Small intestine (tissue), 7 donors: ENCODE measurements around the gene KIF5C. TPM values are rescaled to one million over a fixed set of nuclear protein-coding genes. Genes with fewer than 3 reads are reported as not detected.

ENCODE experiments used
- DNase-seq, 2 donors: peaks; one replicate each; pipeline versions ENCODE4 v3.0.0 to v3.0.0-alpha.2; 2013
- FAIRE-seq: peaks from 2 replicates; lab custom pipeline; 2012; peaks lifted over from hg19 to GRCh38; lab: Jason Lieb, UNC
- H3K27ac ChIP-seq, 3 donors: one replicate each; pipeline ENCODE4 v1.5.1; 2013; ENCODE audit warnings: low read length in 2 of 3, mild to moderate bottlenecking in 2 of 3, control low read depth in 1 of 3, inconsistent platforms in 1 of 3, low read depth in 1 of 3, moderate library complexity in 1 of 3
- H3K27me3 ChIP-seq, 3 donors: one replicate each; pipeline ENCODE4 v1.6.1; 2013; ENCODE audit warnings: low read length in 3 of 3, inconsistent platforms in 1 of 3; ENCODE audit not compliant: control insufficient read depth in 3 of 3, insufficient read depth in 3 of 3
- H3K36me3 ChIP-seq, 3 donors: one replicate each; pipeline ENCODE4 v1.6.1; 2013; ENCODE audit warnings: low read length in 3 of 3, inconsistent platforms in 1 of 3, low read depth in 1 of 3, mild to moderate bottlenecking in 1 of 3, moderate library complexity in 1 of 3; ENCODE audit not compliant: control insufficient read depth in 3 of 3, insufficient read depth in 2 of 3
- H3K4me1 ChIP-seq, 3 donors: one replicate each; pipeline ENCODE4 v1.6.1; 2013; ENCODE audit warnings: low read length in 2 of 3, inconsistent platforms in 1 of 3, low read depth in 1 of 3, mild to moderate bottlenecking in 1 of 3, moderate library complexity in 1 of 3; ENCODE audit not compliant: control insufficient read depth in 3 of 3, insufficient read depth in 2 of 3
- H3K4me3 ChIP-seq, 3 donors: one replicate each; pipeline ENCODE4 v1.5.1; 2013; ENCODE audit warnings: low read length in 3 of 3, control low read depth in 1 of 3, inconsistent platforms in 1 of 3, low read depth in 1 of 3, mild to moderate bottlenecking in 1 of 3, moderate library complexity in 1 of 3
- H3K9me3 ChIP-seq, 2 donors: one replicate each; pipeline ENCODE4 v1.6.1; 2013; ENCODE audit warnings: low read depth in 1 of 2, low read length in 1 of 2; ENCODE audit not compliant: control insufficient read depth in 2 of 2, insufficient read depth in 1 of 2
- WGBS, 3 donors: extraction: QIAGEN DNeasy Blood & Tissue Kit; methylation state at CpG; one replicate each; pipeline ENCODE4 v1.1.7; 2013; 5-methylcytosine and 5-hydroxymethylcytosine counted together
- polyA plus RNA-seq, 4 donors: library from polyadenylated mRNA; stranded (reverse) in 3 of 4; unstranded in 1 of 4; fragments of 200-250 nt in 3 of 4; fragments of 120-200 nt in 1 of 4; gene quantifications; one replicate each; pipeline versions ENCODE4 v1.2.1 to v1.2.3, GENCODE V29; 2013
- donor health status: healthy with polysubstance abuse.
- donor health status: control.
- donor health status: control.
- donor health status: Bipolar disorder and iron deficiency.
- donor health status: healthy.

Gene KIF5C
- polyA plus RNA-seq, 4 donors: 0.22 to 6.4 (median 2.4) TPM

DNA sequence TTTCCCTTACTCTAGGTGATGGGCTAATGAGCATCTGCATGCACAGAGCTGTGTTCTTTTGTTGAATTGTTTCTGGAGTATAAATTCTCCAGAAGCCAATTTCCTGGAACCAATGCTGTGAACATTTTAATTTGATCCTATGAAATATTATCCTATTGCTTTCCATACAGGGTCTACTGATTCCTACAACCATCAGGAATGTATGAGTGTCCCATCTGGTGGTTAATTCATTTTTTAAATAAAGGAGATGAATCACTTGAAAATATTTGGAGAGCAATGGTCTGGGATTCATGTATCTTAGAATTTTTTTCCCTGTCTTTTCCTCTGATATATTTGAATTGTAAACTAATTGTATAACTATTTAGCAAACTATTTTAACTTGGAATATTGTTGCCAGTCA, 14.0 kb downstream of the KIF5C start:
- H3K36me3 ChIP-seq: no peaks in the 10 kb centered on the region
- FAIRE-seq (no peak), DNase-seq (no peak)
- H3K27me3 ChIP-seq: peaks cover 0 to 20% (median 16%) of the 10 kb centered on the region in 3 donors
- peaks cover 0 to 6% of the 10 kb centered on the region in 2 donors for H3K9me3 ChIP-seq
- no peak overlapping the region for H3K27ac ChIP-seq
- peaks cover 0 to 3% (median 0%) of the 10 kb centered on the region in 3 donors for H3K4me1 ChIP-seq
- no peak overlapping the region for H3K4me3 ChIP-seq

DNA sequence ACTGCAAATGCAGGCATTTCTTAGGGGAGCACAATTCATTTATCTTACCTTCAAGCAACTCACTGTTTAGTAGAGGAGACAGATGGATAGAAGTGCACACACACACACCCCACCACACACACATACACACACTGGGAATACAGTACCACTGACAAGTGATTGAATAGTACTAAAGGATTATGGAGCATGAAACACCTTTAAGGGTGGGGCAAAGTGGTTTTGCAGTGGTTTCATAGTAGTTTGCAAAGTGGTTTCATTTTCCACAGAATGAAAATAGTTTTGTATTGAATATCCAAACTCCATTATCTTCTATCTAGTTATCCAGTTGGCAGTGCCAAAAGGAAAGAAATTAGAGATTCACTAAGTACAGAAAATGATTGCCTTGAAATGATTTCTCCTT, 18.9 kb downstream of the KIF5C start:
- no peak for FAIRE-seq
- DNase-seq: no peak
- Histone ChIP-seq H3K4me3 (no peak overlapping the region), H3K4me1 (no peaks in the 10 kb centered on the region), H3K27ac (no peak overlapping the region), H3K36me3 (no peaks in the 10 kb centered on the region), H3K27me3 (peaks cover 0 to 9% (median 3%) of the 10 kb centered on the region in 3 donors), H3K9me3 (peaks cover 0 to 6% of the 10 kb centered on the region in 2 donors)

DNA sequence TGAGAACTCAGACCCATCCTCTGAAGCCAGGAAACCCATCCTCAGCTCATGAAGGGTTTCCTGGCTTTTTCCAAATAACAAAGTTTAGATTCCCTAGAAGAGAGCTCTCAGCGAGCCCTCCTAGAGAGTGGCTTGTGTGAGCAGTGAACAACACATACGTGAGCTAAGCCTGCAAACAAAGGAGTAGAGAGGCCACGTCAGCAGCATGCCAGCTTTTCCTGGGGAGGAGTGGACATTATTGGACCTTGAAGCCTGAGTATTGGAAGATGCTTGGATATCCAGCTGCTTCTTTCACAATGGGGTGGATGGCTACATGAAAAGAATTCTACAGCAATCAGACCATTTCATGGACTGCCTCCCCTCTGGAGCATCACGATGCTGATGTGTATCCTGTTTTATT, 21.1 kb downstream of the KIF5C start:
- Histone ChIP-seq H3K36me3 (no peaks in the 10 kb centered on the region), H3K4me1 (no peaks in the 10 kb centered on the region), H3K4me3 (no peak overlapping the region), H3K27ac (no peak overlapping the region), H3K9me3 (peaks cover 0 to 6% of the 10 kb centered on the region in 2 donors), H3K27me3 (peaks cover 0 to 2% (median 0%) of the 10 kb centered on the region in 3 donors)
- DNase-seq (no peak), FAIRE-seq (no peak)
- 58 to 74% (median 61%) methylated on average over 4 of the region's 4 CpGs for WGBS, 3 donors

DNA sequence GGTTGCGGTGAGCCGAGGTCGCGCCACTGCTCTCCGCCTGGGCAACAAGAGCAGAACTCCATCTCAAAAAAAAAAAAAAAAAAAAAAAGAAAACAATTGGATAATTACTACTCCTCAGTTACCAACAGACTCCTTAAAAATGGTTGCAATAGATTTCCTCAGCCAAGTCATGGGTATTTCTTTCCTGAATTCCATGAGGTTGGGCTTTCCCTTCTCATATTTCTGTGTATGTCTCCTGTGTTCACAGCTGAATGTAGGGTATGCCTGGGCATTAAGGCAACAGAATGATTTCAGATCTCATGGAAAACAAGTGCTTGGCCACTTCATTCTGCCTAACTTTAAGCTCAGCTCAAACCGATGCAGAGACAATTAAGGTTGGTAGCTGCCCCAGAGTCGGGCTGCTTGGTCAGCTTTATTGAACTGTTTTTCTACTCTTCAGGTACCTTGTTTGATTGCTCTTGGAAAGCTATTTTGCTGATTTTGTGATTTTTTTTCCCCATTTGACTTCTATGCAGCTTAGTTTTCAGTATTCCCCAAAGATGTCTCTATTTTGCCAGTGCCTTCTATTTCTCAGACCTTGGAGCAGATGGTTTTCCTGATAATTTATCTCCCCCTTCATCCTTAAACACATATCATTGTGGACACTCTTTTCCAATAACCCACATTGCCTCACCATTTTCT, 24.8 kb downstream of the KIF5C start:
- WGBS, 3 donors: 88 to 95% (median 94%) methylated on average over 7 of the region's 7 CpGs
- Histone ChIP-seq H3K4me3 (no peak overlapping the region), H3K36me3 (no peaks in the 10 kb centered on the region), H3K4me1 (no peaks in the 10 kb centered on the region), H3K27ac (no peak overlapping the region), H3K9me3 (no peaks in the 10 kb centered on the region), H3K27me3 (peaks cover 0 to 2% (median 0%) of the 10 kb centered on the region in 3 donors)
- no peak for FAIRE-seq
- DNase-seq: no peak

DNA sequence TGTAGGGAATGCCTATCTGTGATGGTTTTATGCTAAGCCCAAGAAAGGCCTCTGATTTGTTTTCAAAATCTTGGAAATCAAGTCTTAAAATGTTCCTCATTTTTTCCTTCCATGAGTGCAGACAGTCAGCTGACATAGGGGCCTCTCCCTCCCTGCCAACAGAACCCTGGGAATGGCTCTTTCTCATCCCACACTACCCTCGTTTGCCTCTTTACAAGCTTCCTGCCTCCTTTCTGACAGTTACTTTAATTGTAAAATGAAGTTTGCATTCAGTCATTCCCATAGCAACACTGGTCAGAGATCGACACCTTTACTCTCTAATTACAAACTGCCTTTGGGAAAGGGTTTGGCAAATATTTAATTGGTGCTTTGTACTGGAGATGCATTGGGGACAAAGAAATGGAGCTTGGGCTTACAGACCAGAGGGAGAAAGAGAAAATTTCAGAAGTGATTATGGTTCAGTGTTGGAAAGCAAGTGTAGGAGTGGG, 25.4 kb downstream of the KIF5C start:
- no peak for DNase-seq
- no peaks in the 10 kb centered on the region for H3K9me3 ChIP-seq
- FAIRE-seq: no peak
- WGBS, 3 donors: 39 to 71% (median 46%) methylated on average over 2 of the region's 2 CpGs
- no peaks in the 10 kb centered on the region for H3K36me3 ChIP-seq
- no peak overlapping the region for H3K4me3 ChIP-seq
- no peaks in the 10 kb centered on the region for H3K4me1 ChIP-seq
- H3K27ac ChIP-seq: no peak overlapping the region
- peaks cover 0 to 2% (median 0%) of the 10 kb centered on the region in 3 donors for H3K27me3 ChIP-seq

DNA sequence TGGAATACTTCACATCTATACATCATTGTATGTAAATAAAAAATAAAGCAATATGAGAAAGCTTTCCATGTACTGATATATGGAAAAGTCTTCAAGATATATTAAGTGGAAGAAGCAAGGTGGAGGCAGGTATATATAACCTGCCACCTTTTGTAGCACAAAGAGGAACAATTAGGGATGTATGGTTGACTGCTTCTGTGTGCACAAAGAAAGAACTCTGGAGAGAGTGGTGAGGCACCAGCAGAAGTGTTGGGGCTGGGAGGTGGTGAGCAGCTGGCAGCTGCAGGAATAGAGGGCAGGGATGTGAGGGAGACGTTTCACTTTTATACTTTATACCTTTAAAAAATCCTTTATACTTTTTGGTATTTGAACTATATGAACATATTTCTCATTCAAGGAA, 26.1 kb downstream of the KIF5C start:
- no peak overlapping the region for H3K4me3 ChIP-seq
- H3K27me3 ChIP-seq: peaks cover 0 to under 1% (median 0%) of the 10 kb centered on the region in 3 donors
- no peaks in the 10 kb centered on the region for H3K36me3 ChIP-seq
- FAIRE-seq (no peak), DNase-seq (no peak)
- H3K27ac ChIP-seq: no peak overlapping the region
- no peaks in the 10 kb centered on the region for H3K4me1 ChIP-seq
- 41 to 55% (median 48%) methylated on average over 1 of the region's 1 CpG for WGBS, 3 donors
- H3K9me3 ChIP-seq: peaks cover 0 to 1% of the 10 kb centered on the region in 2 donors

DNA sequence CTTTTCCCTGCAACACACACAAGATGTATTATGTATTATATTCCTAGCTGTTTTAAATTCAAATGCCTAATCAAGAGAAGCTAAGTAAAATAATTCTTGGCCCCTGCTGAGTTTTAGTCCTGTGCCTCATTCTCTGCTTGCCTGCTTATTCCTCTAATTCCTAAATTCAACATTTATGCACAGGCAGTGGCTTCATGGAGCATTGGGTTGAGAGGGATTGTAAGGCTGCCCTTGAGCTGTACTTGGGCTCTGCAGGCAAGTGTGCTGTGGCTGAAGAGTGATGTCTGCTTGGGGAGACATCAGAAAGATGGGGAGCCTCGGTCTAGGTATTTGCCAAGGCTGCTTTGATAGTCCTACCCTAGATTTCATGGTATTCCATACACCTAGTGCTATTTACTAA, 27.8 kb downstream of the KIF5C start:
- FAIRE-seq (no peak), DNase-seq (no peak)
- Histone ChIP-seq H3K36me3 (peaks cover 0 to 2% (median 0%) of the 10 kb centered on the region in 3 donors), H3K4me3 (no peak overlapping the region), H3K4me1 (no peaks in the 10 kb centered on the region), H3K27ac (no peak overlapping the region), H3K9me3 (peaks cover 0 to 17% of the 10 kb centered on the region in 2 donors), H3K27me3 (no peaks in the 10 kb centered on the region)
- 78 to 86% (median 81%) methylated on average over 1 of the region's 1 CpG for WGBS, 3 donors

DNA sequence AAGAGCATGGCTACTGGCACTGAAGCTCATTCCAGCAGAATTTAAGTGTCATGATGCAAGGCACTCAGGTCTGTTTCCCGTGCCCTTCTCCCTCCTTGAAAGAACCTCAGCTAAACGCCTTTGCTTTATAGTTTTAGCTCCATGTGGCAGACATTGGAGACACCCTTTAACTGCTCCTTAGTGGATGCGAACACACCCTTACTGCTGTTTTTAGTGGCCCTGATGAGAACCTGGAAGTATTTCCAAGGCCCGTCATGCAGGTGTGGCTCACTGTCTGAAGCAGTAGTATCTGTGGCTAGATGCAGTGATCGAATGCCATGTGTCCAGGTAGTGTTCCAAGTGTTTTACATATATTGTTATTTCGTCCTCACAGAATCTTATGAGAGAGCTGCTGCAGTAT, 28.3 kb downstream of the KIF5C start:
- WGBS, 3 donors: 76 to 80% (median 80%) methylated on average over 6 of the region's 6 CpGs
- peaks cover 0 to 2% (median 0%) of the 10 kb centered on the region in 3 donors for H3K36me3 ChIP-seq
- FAIRE-seq (no peak), DNase-seq (no peak)
- H3K27ac ChIP-seq: no peak overlapping the region
- no peak overlapping the region for H3K4me3 ChIP-seq
- H3K27me3 ChIP-seq: no peaks in the 10 kb centered on the region
- no peaks in the 10 kb centered on the region for H3K4me1 ChIP-seq
- H3K9me3 ChIP-seq: peaks cover 0 to 17% of the 10 kb centered on the region in 2 donors
